ENCODE results near the gene TTLL11. TPM values are rescaled to one million over a fixed set of nuclear protein-coding genes. Genes with fewer than 3 reads are reported as not detected.

The TTLL11 gene
- total and polyA plus RNA-seq, 2 experiments from 2014 or later: 4.7 to 6.7 TPM

DNA sequence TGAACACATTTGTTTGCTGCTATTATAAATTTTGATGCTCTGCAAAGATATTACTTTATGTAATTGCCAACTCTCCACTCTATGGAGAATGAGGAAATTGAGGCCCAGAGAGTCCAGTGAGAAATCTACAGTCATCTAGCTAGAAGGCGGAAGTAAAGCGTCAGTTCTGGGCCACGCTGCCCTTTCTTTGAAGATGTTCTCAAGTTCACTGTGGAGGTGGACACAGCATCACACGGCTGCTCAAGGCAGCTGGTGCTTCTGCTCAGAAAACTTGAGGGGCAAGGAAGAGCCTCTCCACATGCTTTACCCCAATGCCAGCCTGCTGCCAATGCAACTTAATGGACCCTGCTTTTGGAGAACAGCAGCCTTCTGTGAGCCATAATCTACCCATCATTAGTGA lies 96.3 kb downstream of the TTLL11 start:
- DNase-seq (ENCODE audit: low read depth in 1 of 2, low spot score in 1 of 2): no peak

GRCh38 chr9:121995997-121996396 lies 97.1 kb downstream of the TTLL11 start:
- Histone ChIP-seq H3K9me3 (ENCODE audit: low read depth) (no peaks in the 10 kb centered on the region), H3K4me3 (no peak overlapping the region), H3K27me3 (no peaks in the 10 kb centered on the region), H3K36me3 (no peaks in the 10 kb centered on the region), H3K27ac (no peak overlapping the region), H3K4me1 (ENCODE audit: low read depth) (peaks cover 7% of the 10 kb centered on the region)
- TF ChIP-seq, protein P1, sequence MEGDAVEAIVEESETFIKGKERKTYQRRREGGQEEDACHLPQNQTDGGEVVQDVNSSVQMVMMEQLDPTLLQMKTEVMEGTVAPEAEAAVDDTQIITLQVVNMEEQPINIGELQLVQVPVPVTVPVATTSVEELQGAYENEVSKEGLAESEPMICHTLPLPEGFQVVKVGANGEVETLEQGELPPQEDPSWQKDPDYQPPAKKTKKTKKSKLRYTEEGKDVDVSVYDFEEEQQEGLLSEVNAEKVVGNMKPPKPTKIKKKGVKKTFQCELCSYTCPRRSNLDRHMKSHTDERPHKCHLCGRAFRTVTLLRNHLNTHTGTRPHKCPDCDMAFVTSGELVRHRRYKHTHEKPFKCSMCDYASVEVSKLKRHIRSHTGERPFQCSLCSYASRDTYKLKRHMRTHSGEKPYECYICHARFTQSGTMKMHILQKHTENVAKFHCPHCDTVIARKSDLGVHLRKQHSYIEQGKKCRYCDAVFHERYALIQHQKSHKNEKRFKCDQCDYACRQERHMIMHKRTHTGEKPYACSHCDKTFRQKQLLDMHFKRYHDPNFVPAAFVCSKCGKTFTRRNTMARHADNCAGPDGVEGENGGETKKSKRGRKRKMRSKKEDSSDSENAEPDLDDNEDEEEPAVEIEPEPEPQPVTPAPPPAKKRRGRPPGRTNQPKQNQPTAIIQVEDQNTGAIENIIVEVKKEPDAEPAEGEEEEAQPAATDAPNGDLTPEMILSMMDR (IDR thresholded peaks at IDR 0.05; ENCODE audit: low read depth, low read length): no peak
- no peak for DNase-seq (ENCODE audit: low read depth in 1 of 2, low spot score in 1 of 2)

More for the DNA sequence above, 96.3 kb downstream of the TTLL11 start:
- Histone ChIP-seq H3K4me1 (ENCODE audit: low read depth) (peaks cover 12% of the 10 kb centered on the region), H3K36me3 (no peaks in the 10 kb centered on the region), H3K9me3 (ENCODE audit: low read depth) (no peaks in the 10 kb centered on the region), H3K4me3 (no peak overlapping the region), H3K27ac (no peak overlapping the region), H3K27me3 (no peaks in the 10 kb centered on the region)
- TF ChIP-seq, protein P1 (IDR thresholded peaks at IDR 0.05; ENCODE audit: low read depth, low read length): no peak

GRCh38 chr9:121992571-121993212 lies 100.4 kb downstream of the TTLL11 start:
- no peak overlapping the region for H3K4me3 ChIP-seq
- no peaks in the 10 kb centered on the region for H3K36me3 ChIP-seq
- H3K4me1 ChIP-seq (ENCODE audit: low read depth): peaks cover 7% of the 10 kb centered on the region
- H3K27ac ChIP-seq: no peak overlapping the region
- TF ChIP-seq, protein P1 (IDR thresholded peaks at IDR 0.05; ENCODE audit: low read depth, low read length): peak; percentile 76
- H3K27me3 ChIP-seq: no peaks in the 10 kb centered on the region
- DNase-seq (ENCODE audit: low read depth in 1 of 2, low spot score in 1 of 2): peak; percentile 84 to 91
- H3K9me3 ChIP-seq (ENCODE audit: low read depth): no peaks in the 10 kb centered on the region

DNA sequence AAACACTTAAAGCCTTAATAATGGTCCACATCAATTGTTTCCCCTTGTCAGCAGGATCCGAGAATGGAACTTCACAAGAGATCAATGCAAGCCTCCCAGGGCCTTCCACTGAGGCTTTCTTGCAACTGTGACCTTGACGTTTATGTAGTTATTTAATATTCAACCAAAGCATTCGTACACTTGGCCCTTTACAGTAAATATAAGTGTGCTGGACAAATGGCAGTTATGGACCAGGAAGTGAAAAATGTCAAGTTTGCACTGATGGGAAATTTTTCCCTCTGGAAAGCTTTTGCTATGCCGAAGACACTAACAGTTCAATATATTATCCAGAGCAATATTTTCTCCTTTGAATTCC lies 101.8 kb downstream of the TTLL11 start:
- TF ChIP-seq, protein P1 (IDR thresholded peaks at IDR 0.05; ENCODE audit: low read depth, low read length): no peak

GRCh38 chr9:121990600-121991306 lies 102.4 kb downstream of the TTLL11 start:
- TF ChIP-seq, protein P1 (IDR thresholded peaks at IDR 0.05; ENCODE audit: low read depth, low read length): no peak
- Histone ChIP-seq H3K27ac (no peak overlapping the region), H3K9me3 (ENCODE audit: low read depth) (no peaks in the 10 kb centered on the region), H3K27me3 (no peaks in the 10 kb centered on the region), H3K36me3 (no peaks in the 10 kb centered on the region), H3K4me1 (ENCODE audit: low read depth) (peaks cover 7% of the 10 kb centered on the region), H3K4me3 (no peak overlapping the region)
- no peak for DNase-seq (ENCODE audit: low read depth in 1 of 2, low spot score in 1 of 2)

More for the DNA sequence above, 101.8 kb downstream of the TTLL11 start:
- Histone ChIP-seq H3K9me3 (ENCODE audit: low read depth) (no peaks in the 10 kb centered on the region), H3K27me3 (no peaks in the 10 kb centered on the region), H3K27ac (no peak overlapping the region), H3K36me3 (no peaks in the 10 kb centered on the region), H3K4me3 (no peak overlapping the region), H3K4me1 (ENCODE audit: low read depth) (peaks cover 7% of the 10 kb centered on the region)
- no peak for DNase-seq (ENCODE audit: low read depth in 1 of 2, low spot score in 1 of 2)

Data from cardiac muscle cell (in vitro differentiated cells and primary cell).